Measurements from ENCODE around the gene ARHGAP8.

GRCh38 chr22:44736581-44737405, 15.6 kb upstream of the ARHGAP8 start:
- TF ChIP-seq POLR2AphosphoS5 (IDR thresholded peaks at IDR 0.05; ENCODE audit: low read depth, low read length) = no peak
- TF ChIP-seq POLR2A (IDR thresholded peaks at IDR 0.05; ENCODE audit: low read depth, low read length) = no peak
- TF ChIP-seq TAF1 (IDR thresholded peaks at IDR 0.05; ENCODE audit: borderline replicate concordance, low read depth, low read length) = no peak

All from GM12892 (cell line).